Measurements from ENCODE around the gene FAM107B. TPM values are rescaled to one million over a fixed set of nuclear protein-coding genes. Genes with fewer than 3 reads are reported as not detected.

Gene FAM107B
- total RNA-seq, 6 donors from 2014 or later, result 44.0 to 136 (median 77.0) TPM

- peak; percentile 74 to 81 for ATAC-seq (ENCODE audit: low FRiP score in 2 of 2)
- H3K27me3 ChIP-seq, result no peaks in the 10 kb centered on the region
- H3K27ac ChIP-seq, result peak overlapping the region; percentile 49 to 83 (median 70)
- no peaks in the 10 kb centered on the region for H3K36me3 ChIP-seq
- peak in 1 of 4 donors; percentile 20 for TF ChIP-seq POLR2A (IDR thresholded peaks at IDR 0.05)
- no peak for TF ChIP-seq CTCF (IDR thresholded peaks at IDR 0.05)
- no peak for TF ChIP-seq EP300 (IDR thresholded peaks at IDR 0.05)
- DNase-seq, result no peak
- peaks cover 24 to 31% (median 29%) of the 10 kb centered on the region in 4 donors for H3K4me1 ChIP-seq
- no peaks in the 10 kb centered on the region for H3K9me3 ChIP-seq
- H3K4me3 ChIP-seq, result peak overlapping the region in 1 of 4 donors; percentile 9
- WGBS, 2 donors, result 28 to 29% methylated on average over 18 of the region's 18 CpGs
These were observed 196.4 kb downstream of the FAM107B start for GRCh38 chr10:14578060-14578952.

GRCh38 chr10:14574885-14575284 lies 199.8 kb downstream of the FAM107B start:
- ATAC-seq (ENCODE audit: low FRiP score in 2 of 2), result no peak
- Histone ChIP-seq H3K9me3 (no peaks in the 10 kb centered on the region), H3K4me1 (peaks cover 25 to 58% (median 46%) of the 10 kb centered on the region in 4 donors), H3K36me3 (no peaks in the 10 kb centered on the region), H3K27ac (peak overlapping the region in 2 of 4 donors; percentile 33 to 42), H3K4me3 (no peak overlapping the region), H3K27me3 (no peaks in the 10 kb centered on the region)
- DNase-seq, result no peak
- 86 to 87% methylated on average over 6 of the region's 6 CpGs for WGBS, 2 donors
- TF ChIP-seq POLR2AphosphoS5 (IDR thresholded peaks at IDR 0.05), result no peak
- no peak for TF ChIP-seq CTCF (IDR thresholded peaks at IDR 0.05)
- TF ChIP-seq POLR2A (IDR thresholded peaks at IDR 0.05), result no peak
- TF ChIP-seq EP300 (IDR thresholded peaks at IDR 0.05), result no peak

GRCh38 chr10:14574291-14574690 lies 200.4 kb downstream of the FAM107B start:
- DNase-seq (no peak), ATAC-seq (ENCODE audit: low FRiP score in 2 of 2) (no peak)
- H3K9me3 ChIP-seq, result no peaks in the 10 kb centered on the region
- H3K4me3 ChIP-seq, result no peak overlapping the region
- TF ChIP-seq POLR2A (IDR thresholded peaks at IDR 0.05) (no peak), POLR2AphosphoS5 (IDR thresholded peaks at IDR 0.05) (no peak), EP300 (IDR thresholded peaks at IDR 0.05) (no peak), CTCF (IDR thresholded peaks at IDR 0.05) (no peak)
- no peaks in the 10 kb centered on the region for H3K27me3 ChIP-seq
- H3K36me3 ChIP-seq, result no peaks in the 10 kb centered on the region
- H3K27ac ChIP-seq, result peak overlapping the region in 1 of 4 donors; percentile 3
- WGBS, 2 donors, result 77 to 82% methylated on average over 3 of the region's 3 CpGs
- H3K4me1 ChIP-seq, result peaks cover 26 to 58% (median 41%) of the 10 kb centered on the region in 4 donors

GRCh38 chr10:14573666-14574261 lies 200.9 kb downstream of the FAM107B start:
- Histone ChIP-seq H3K9me3 (no peaks in the 10 kb centered on the region), H3K36me3 (no peaks in the 10 kb centered on the region), H3K4me1 (peaks cover 22 to 55% (median 36%) of the 10 kb centered on the region in 4 donors), H3K27ac (peak overlapping the region in 1 of 4 donors; percentile 83), H3K4me3 (no peak overlapping the region), H3K27me3 (no peaks in the 10 kb centered on the region)
- 50 to 64% methylated on average over 1 of the region's 1 CpG for WGBS, 2 donors
- ATAC-seq (ENCODE audit: low FRiP score in 2 of 2) (no peak), DNase-seq (no peak)
- TF ChIP-seq POLR2A (IDR thresholded peaks at IDR 0.05), result no peak
- TF ChIP-seq POLR2AphosphoS5 (IDR thresholded peaks at IDR 0.05), result no peak
- no peak for TF ChIP-seq EP300 (IDR thresholded peaks at IDR 0.05)
- TF ChIP-seq CTCF (IDR thresholded peaks at IDR 0.05), result no peak
